Measurements from ENCODE around the gene SLC11A2. TPM values are rescaled to one million over a fixed set of nuclear protein-coding genes. Genes with fewer than 3 reads are reported as not detected.
A peak's percentile ranks its signal among the peaks of the same experiment; 100 is the strongest.

SLC11A2 gene
- total and polyA plus RNA-seq, 2 of the 4 experiments (the other 2 are of a cell fraction), result 28.0 to 45.3 TPM

- Histone ChIP-seq H3K79me1 (ENCODE audit: low read depth in 1 of 2, low read length in 2 of 2) (no peaks in the 10 kb centered on the region), H2BK15ac (ENCODE audit: low read depth, low read length) (no peak overlapping the region), H3K4me2 (ENCODE audit: low read depth, low read length) (no peak overlapping the region), H3K23ac (ENCODE audit: low read depth, low read length) (no peak overlapping the region), H2AK5ac (ENCODE audit: low read depth, low read length) (no peak overlapping the region), H3K27ac (ENCODE audit: insufficient read depth, low read length) (no peak overlapping the region), H2BK5ac (ENCODE audit: low read depth, low read length, poor library complexity, severe bottlenecking) (no peak overlapping the region), H3K4me1 (ENCODE audit: control insufficient read depth, insufficient read depth, low read length) (peaks cover 20% of the 10 kb centered on the region), H3K36me3 (ENCODE audit: control insufficient read depth, insufficient read depth, low read length) (0 out of 2 replicates have a peak, but pooled peaks cover 2% of the 10 kb centered on the region), H2BK120ac (ENCODE audit: low read depth, low read length) (no peak overlapping the region), H4K20me1 (ENCODE audit: insufficient read depth, low read length) (no peaks in the 10 kb centered on the region), H3K9me1 (ENCODE audit: insufficient read depth, low read length) (peaks cover 6% of the 10 kb centered on the region; the same call in 1 of the 2 replicates), H3K18ac (ENCODE audit: low read depth, low read length) (no peak overlapping the region), H3K4me3 (ENCODE audit: insufficient read depth, low read depth, low read length) (no peak overlapping the region), H2AK9ac (replicated peaks; ENCODE audit: low read depth, low read length, poor library complexity) (no peak overlapping the region), H3K9me3 (ENCODE audit: control insufficient read depth, insufficient read depth, low read length) (peaks cover 6% of the 10 kb centered on the region; the same call in 1 of the 2 replicates), H4K8ac (ENCODE audit: low read depth in 2 of 2, low read length in 2 of 2) (no peak overlapping the region), H2BK20ac (ENCODE audit: low read depth, low read length) (no peak overlapping the region), H3K14ac (replicated peaks; ENCODE audit: low read depth, low read length) (no peak overlapping the region), H2AFZ (replicated peaks; ENCODE audit: low read length, poor library complexity) (no peak overlapping the region), H3K27me3 (ENCODE audit: control insufficient read depth, insufficient read depth, low read length) (no peaks in the 10 kb centered on the region), H4K5ac (ENCODE audit: low read depth, low read length) (no peak overlapping the region), H3K4ac (ENCODE audit: low read depth, low read length) (0 out of 2 replicates have a peak overlapping the region, but pooled peaks have one; percentile 7), H4K91ac (ENCODE audit: insufficient read depth, low read depth, low read length) (no peak overlapping the region), H3K56ac (ENCODE audit: extremely low read depth, insufficient read depth, low read length) (no peak overlapping the region), H3K9ac (ENCODE audit: low read depth, low read length) (no peak overlapping the region)
- ChIA-PET POLR2A (ENCODE audit: unreplicated experiment) (no interaction called here), CTCF (no interaction called here)
- DNase-seq, result no peak
- intact Hi-C loops (cut with micrococcal nuclease), result no loop called here
- dilution Hi-C loops (cut with HindIII; ENCODE audit: low sequenced_read_pairs, unreplicated experiment), result no loop called here
- in situ Hi-C loops (cut with MboI; ENCODE audit: low sequenced_read_pairs), result no loop called here
- TF ChIP-seq, protein P1, sequence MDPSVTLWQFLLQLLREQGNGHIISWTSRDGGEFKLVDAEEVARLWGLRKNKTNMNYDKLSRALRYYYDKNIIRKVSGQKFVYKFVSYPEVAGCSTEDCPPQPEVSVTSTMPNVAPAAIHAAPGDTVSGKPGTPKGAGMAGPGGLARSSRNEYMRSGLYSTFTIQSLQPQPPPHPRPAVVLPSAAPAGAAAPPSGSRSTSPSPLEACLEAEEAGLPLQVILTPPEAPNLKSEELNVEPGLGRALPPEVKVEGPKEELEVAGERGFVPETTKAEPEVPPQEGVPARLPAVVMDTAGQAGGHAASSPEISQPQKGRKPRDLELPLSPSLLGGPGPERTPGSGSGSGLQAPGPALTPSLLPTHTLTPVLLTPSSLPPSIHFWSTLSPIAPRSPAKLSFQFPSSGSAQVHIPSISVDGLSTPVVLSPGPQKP (IDR thresholded peaks at IDR 0.05; ENCODE audit: borderline replicate concordance, low read depth, low read length), result no peak
- TF ChIP-seq FOS (IDR thresholded peaks at IDR 0.05; ENCODE audit: low read depth, low read length) (no peak), MAZ (IDR thresholded peaks at IDR 0.05; ENCODE audit: borderline replicate concordance, low read depth, low read length) (no peak), CHD1 (IDR thresholded peaks at IDR 0.05; ENCODE audit: low read depth, low read length) (no peak)
- 100% methylated on average over 1 of the region's 1 CpG; no CpG with 5 or more reads in 1 of the 2 experiments for WGBS, 2 experiments (ENCODE audit: extremely low coverage in 2 of 2, insufficient read length in 1 of 2)
- BruUV-seq (replicated peaks), result no TSS peak
- no peak for ATAC-seq (ENCODE audit: low read depth)
These were observed 88.5 kb downstream of the SLC11A2 start for GRCh38 chr12:50937653-50938052.
